ENCODE data around the gene ARHGAP23. TPM values are rescaled to one million over a fixed set of nuclear protein-coding genes. Genes with fewer than 3 reads are reported as not detected.

Gene ARHGAP23
- total RNA-seq, 1 experiment from 2014 or later: 0.04 TPM

DNA sequence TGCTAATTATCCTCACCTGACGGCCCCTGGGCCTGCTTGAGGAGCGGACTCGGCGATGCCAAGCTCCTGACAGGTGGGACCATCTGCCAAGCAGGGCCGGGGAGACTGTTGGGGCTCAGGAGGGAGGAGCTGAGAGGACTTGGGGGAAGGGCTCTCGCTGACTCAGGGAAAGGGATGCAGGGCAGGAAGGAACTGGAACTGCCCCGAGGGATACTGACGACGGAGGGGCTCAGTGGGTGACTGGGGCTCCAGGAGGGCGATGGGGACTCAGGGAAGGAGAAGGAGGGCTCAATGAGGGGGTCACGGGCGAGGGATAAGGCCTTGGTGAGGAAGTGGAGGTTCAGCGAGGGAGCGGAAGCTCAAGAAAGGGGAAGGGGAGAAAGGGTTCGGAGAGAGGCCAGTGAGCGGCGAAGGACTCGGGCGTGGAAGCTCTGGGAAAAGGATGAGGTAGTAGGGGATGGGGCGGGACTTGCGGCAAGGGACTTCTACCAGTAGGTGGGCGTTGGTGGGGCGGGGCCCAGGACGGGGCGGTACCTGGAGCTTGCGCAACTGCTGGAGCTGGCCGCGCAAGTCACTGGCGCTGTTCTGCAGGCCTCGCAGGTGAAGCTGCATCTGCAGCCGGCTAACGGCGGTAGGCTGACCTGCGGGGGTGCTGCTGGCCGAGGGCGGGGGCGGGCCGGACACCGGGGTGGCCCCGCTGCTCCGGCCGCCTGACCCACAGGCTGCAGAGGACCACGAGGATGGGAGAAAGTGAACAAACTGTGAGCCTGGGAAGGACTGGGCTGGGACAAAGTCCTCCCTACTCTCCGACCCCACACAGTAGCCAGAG is 131.0 kb downstream of the ARHGAP23 start:
- H3K4me3 ChIP-seq (ENCODE audit: low read length): peak overlapping the region; percentile 70
- H4K20me1 ChIP-seq (ENCODE audit: insufficient read depth, low read depth, low read length): peaks cover 7% of the 10 kb centered on the region; the same call in 1 of the 2 replicates
- peaks cover 29% of the 10 kb centered on the region for H3K4me1 ChIP-seq (ENCODE audit: low read length)
- H2AFZ ChIP-seq (ENCODE audit: low read length): peak overlapping the region; percentile 80
- peak overlapping the region; percentile 62 for H3K9ac ChIP-seq (ENCODE audit: low read length)
- H3K4me2 ChIP-seq (ENCODE audit: low read depth, low read length, poor library complexity, severe bottlenecking): peak overlapping the region; percentile 83
- H3K9me2 ChIP-seq (replicated peaks; ENCODE audit: insufficient read depth, low read length): no peaks in the 10 kb centered on the region
- DNase-seq: peak; percentile 94
- H3K27ac ChIP-seq (ENCODE audit: low read length): no peak overlapping the region
- no peaks in the 10 kb centered on the region for H3K36me3 ChIP-seq (ENCODE audit: insufficient read depth, low read length)
- H3K79me2 ChIP-seq (ENCODE audit: low read length): no peaks in the 10 kb centered on the region
- no peaks in the 10 kb centered on the region for H3K9me3 ChIP-seq (ENCODE audit: low read length)
- no peaks in the 10 kb centered on the region for H3K27me3 ChIP-seq (ENCODE audit: low read length)

- H2AFZ ChIP-seq (ENCODE audit: low read length): no peak overlapping the region
- DNase-seq: no peak
- peak overlapping the region; percentile 62; the same call in 1 of the 2 replicates for H3K9ac ChIP-seq (ENCODE audit: low read length)
- no peaks in the 10 kb centered on the region for H3K9me3 ChIP-seq (ENCODE audit: low read length)
- H3K4me1 ChIP-seq (ENCODE audit: low read length): peaks cover 29% of the 10 kb centered on the region
- no peaks in the 10 kb centered on the region for H3K9me2 ChIP-seq (replicated peaks; ENCODE audit: insufficient read depth, low read length)
- peak overlapping the region; percentile 83 for H3K4me2 ChIP-seq (ENCODE audit: low read depth, low read length, poor library complexity, severe bottlenecking)
- H3K4me3 ChIP-seq (ENCODE audit: low read length): peak overlapping the region; percentile 70
- H3K36me3 ChIP-seq (ENCODE audit: insufficient read depth, low read length): no peaks in the 10 kb centered on the region
- H3K27me3 ChIP-seq (ENCODE audit: low read length): no peaks in the 10 kb centered on the region
- H3K27ac ChIP-seq (ENCODE audit: low read length): no peak overlapping the region
- no peaks in the 10 kb centered on the region for H3K79me2 ChIP-seq (ENCODE audit: low read length)
- peaks cover 7% of the 10 kb centered on the region; the same call in 1 of the 2 replicates for H4K20me1 ChIP-seq (ENCODE audit: insufficient read depth, low read depth, low read length)
These were observed 131.6 kb downstream of the ARHGAP23 start for GRCh38 chr17:38559880-38560230.

DNA sequence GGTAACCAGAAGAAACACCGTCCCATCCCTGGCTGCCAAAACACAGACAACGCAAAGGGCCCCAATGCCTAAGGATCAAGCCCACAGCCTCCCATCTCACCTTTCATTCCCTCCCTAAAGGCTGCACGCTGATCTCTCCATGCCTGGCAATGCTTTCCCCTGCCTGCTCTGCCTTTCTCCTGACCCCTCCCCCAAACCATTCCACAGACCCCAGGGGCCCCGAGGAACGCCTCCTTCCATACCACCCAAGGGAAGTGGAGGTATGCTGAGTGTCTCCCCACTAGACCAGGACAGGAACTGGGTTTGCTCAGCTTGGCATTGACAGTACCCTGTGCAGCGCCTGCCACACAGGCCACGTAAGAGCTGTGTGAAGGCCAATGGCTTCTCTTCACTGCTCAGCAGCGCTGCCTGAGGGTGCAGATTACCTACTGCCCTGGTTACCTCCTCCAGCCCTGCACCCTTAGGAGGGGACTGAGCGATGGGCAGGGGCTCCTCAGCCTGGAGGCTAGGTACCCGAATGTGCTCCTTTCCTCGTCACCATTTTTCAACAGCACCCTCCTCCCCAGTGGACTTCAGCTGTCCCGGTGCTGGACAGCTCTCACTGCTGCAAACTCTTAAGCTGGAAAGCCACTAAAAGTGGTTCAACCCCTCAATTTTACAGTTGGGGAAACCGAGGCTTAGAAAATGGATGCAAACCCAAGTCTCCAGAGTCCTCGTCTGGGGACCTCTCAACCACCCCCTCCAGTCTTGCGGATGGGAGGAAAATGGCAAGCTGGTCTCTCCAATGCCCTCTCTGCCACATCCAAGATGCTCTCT is 132.4 kb downstream of the ARHGAP23 start:
- H3K9me2 ChIP-seq (replicated peaks; ENCODE audit: insufficient read depth, low read length): no peaks in the 10 kb centered on the region
- H3K79me2 ChIP-seq (ENCODE audit: low read length): no peaks in the 10 kb centered on the region
- no peaks in the 10 kb centered on the region for H3K36me3 ChIP-seq (ENCODE audit: insufficient read depth, low read length)
- H4K20me1 ChIP-seq (ENCODE audit: insufficient read depth, low read depth, low read length): peaks cover 7% of the 10 kb centered on the region; the same call in 1 of the 2 replicates
- no peak overlapping the region for H3K4me2 ChIP-seq (ENCODE audit: low read depth, low read length, poor library complexity, severe bottlenecking)
- H3K27me3 ChIP-seq (ENCODE audit: low read length): no peaks in the 10 kb centered on the region
- no peak overlapping the region for H3K27ac ChIP-seq (ENCODE audit: low read length)
- H3K4me1 ChIP-seq (ENCODE audit: low read length): peaks cover 29% of the 10 kb centered on the region
- no peak overlapping the region for H2AFZ ChIP-seq (ENCODE audit: low read length)
- peak; percentile 61 for DNase-seq
- no peaks in the 10 kb centered on the region for H3K9me3 ChIP-seq (ENCODE audit: low read length)
- H3K9ac ChIP-seq (ENCODE audit: low read length): no peak overlapping the region
- H3K4me3 ChIP-seq (ENCODE audit: low read length): no peak overlapping the region

- DNase-seq: no peak
These were observed 133.4 kb downstream of the ARHGAP23 start for GRCh38 chr17:38561416-38562214.

More at GRCh38 chr17:38561416-38562214, 133.4 kb downstream of the ARHGAP23 start:
- no peak overlapping the region for H2AFZ ChIP-seq (ENCODE audit: low read length)
- H3K9ac ChIP-seq (ENCODE audit: low read length): no peak overlapping the region
- H3K79me2 ChIP-seq (ENCODE audit: low read length): no peaks in the 10 kb centered on the region
- H3K36me3 ChIP-seq (ENCODE audit: insufficient read depth, low read length): no peaks in the 10 kb centered on the region
- H3K9me2 ChIP-seq (replicated peaks; ENCODE audit: insufficient read depth, low read length): no peaks in the 10 kb centered on the region
- H3K27ac ChIP-seq (ENCODE audit: low read length): no peak overlapping the region
- H3K27me3 ChIP-seq (ENCODE audit: low read length): no peaks in the 10 kb centered on the region
- peaks cover 7% of the 10 kb centered on the region; the same call in 1 of the 2 replicates for H4K20me1 ChIP-seq (ENCODE audit: insufficient read depth, low read depth, low read length)
- peaks cover 29% of the 10 kb centered on the region for H3K4me1 ChIP-seq (ENCODE audit: low read length)
- no peak overlapping the region for H3K4me2 ChIP-seq (ENCODE audit: low read depth, low read length, poor library complexity, severe bottlenecking)
- no peaks in the 10 kb centered on the region for H3K9me3 ChIP-seq (ENCODE audit: low read length)
- no peak overlapping the region for H3K4me3 ChIP-seq (ENCODE audit: low read length)

Other genes with a start within 250 kb of the ARHGAP23 start
- gene TBC1D3, start 235.9 kb upstream of the ARHGAP23 start, total RNA-seq (2014; rRNA removed; shearing (Covaris generic); ENCODE audit: low replicate concordance): 2.1 and 2.8 TPM in 2 replicates
- 42.0 and 45.5 TPM in 2 replicates for gene MRPL45, start 131.3 kb upstream of the ARHGAP23 start, total RNA-seq (2014; rRNA removed; shearing (Covaris generic); ENCODE audit: low replicate concordance)
- gene GPR179, start 84.5 kb upstream of the ARHGAP23 start, total RNA-seq (2014; rRNA removed; shearing (Covaris generic); ENCODE audit: low replicate concordance): 0.04 and 0.22 TPM in 2 replicates
- gene SOCS7, start 76.6 kb upstream of the ARHGAP23 start, total RNA-seq (2014; rRNA removed; shearing (Covaris generic); ENCODE audit: low replicate concordance): 26.5 and 33.8 TPM in 2 replicates
- gene SRCIN1, start 177.5 kb downstream of the ARHGAP23 start, total RNA-seq (2014; rRNA removed; shearing (Covaris generic); ENCODE audit: low replicate concordance): 0.14 and 0.86 TPM in 2 replicates
- 7.6 and 19.9 TPM in 2 replicates for gene EPOP, start 246.5 kb downstream of the ARHGAP23 start, total RNA-seq (2014; rRNA removed; shearing (Covaris generic); ENCODE audit: low replicate concordance)